ENCODE data around the gene SERGEF. TPM values are rescaled to one million over a fixed set of nuclear protein-coding genes. Genes with fewer than 3 reads are reported as not detected.

SERGEF gene
- 24.0 and 27.1 TPM in 2 replicates for total RNA-seq
- long read RNA-seq, transcript SERGEF-201 (11 exons, 1,566 nt): major isoform, 26 of 55 reads
- long read RNA-seq, partial matches to known transcripts: 1 of 55 reads
- long read RNA-seq, other reads (novel, unspliced or antisense): 26 of 55 reads

GRCh38 chr11:18012906-18013781 is at the start of gene SERGEF:
SERGEF (minus strand) TSS chr11:18013047; CDS start chr11:18013010, 37 bp downstream.
- H3K9me3 Mint-ChIP-seq (ENCODE audit: unreplicated experiment): no peaks in the 10 kb centered on the region
- H3K4me3 Mint-ChIP-seq (ENCODE audit: unreplicated experiment): peak within 1 kb of the TSS; percentile 98
- H3K27ac Mint-ChIP-seq (ENCODE audit: unreplicated experiment): peak within 1 kb of the TSS; percentile 73
- DNase-seq (ENCODE audit: extremely low spot score, unreplicated experiment): peak; percentile 93
- peaks cover 18% of the 10 kb centered on the region for H3K4me1 Mint-ChIP-seq (ENCODE audit: unreplicated experiment)
- H3K36me3 Mint-ChIP-seq (ENCODE audit: unreplicated experiment): no peaks in the 10 kb centered on the region
- peaks cover 21% of the 10 kb centered on the region for H3K27me3 Mint-ChIP-seq (ENCODE audit: unreplicated experiment)
- TF ChIP-seq CTCF (IDR thresholded peaks at IDR 0.05): peak; percentile 28

- no peak overlapping the region for H3K4me3 Mint-ChIP-seq (ENCODE audit: unreplicated experiment)
- DNase-seq (ENCODE audit: extremely low spot score, unreplicated experiment): no peak
- H3K27me3 Mint-ChIP-seq (ENCODE audit: unreplicated experiment): no peaks in the 10 kb centered on the region
- no peaks in the 10 kb centered on the region for H3K9me3 Mint-ChIP-seq (ENCODE audit: unreplicated experiment)
- H3K4me1 Mint-ChIP-seq (ENCODE audit: unreplicated experiment): peaks cover 8% of the 10 kb centered on the region
- no peaks in the 10 kb centered on the region for H3K36me3 Mint-ChIP-seq (ENCODE audit: unreplicated experiment)
- H3K27ac Mint-ChIP-seq (ENCODE audit: unreplicated experiment): no peak overlapping the region
- TF ChIP-seq CTCF (IDR thresholded peaks at IDR 0.05): no peak
Measured at GRCh38 chr11:18061351-18061750, 48.5 kb upstream of the SERGEF start.

- TF ChIP-seq CTCF (IDR thresholded peaks at IDR 0.05): no peak
- H3K4me1 Mint-ChIP-seq (ENCODE audit: unreplicated experiment): peaks cover 13% of the 10 kb centered on the region
- peaks cover 2% of the 10 kb centered on the region for H3K27me3 Mint-ChIP-seq (ENCODE audit: unreplicated experiment)
- no peak overlapping the region for H3K4me3 Mint-ChIP-seq (ENCODE audit: unreplicated experiment)
- H3K36me3 Mint-ChIP-seq (ENCODE audit: unreplicated experiment): no peaks in the 10 kb centered on the region
- no peaks in the 10 kb centered on the region for H3K9me3 Mint-ChIP-seq (ENCODE audit: unreplicated experiment)
- H3K27ac Mint-ChIP-seq (ENCODE audit: unreplicated experiment): no peak overlapping the region
- no peak for DNase-seq (ENCODE audit: extremely low spot score, unreplicated experiment)
Measured at GRCh38 chr11:18056561-18057181, 43.8 kb upstream of the SERGEF start.

- peaks cover 4% of the 10 kb centered on the region for H3K27me3 Mint-ChIP-seq (ENCODE audit: unreplicated experiment)
- TF ChIP-seq CTCF (IDR thresholded peaks at IDR 0.05): no peak
- no peak overlapping the region for H3K27ac Mint-ChIP-seq (ENCODE audit: unreplicated experiment)
- H3K36me3 Mint-ChIP-seq (ENCODE audit: unreplicated experiment): no peaks in the 10 kb centered on the region
- H3K9me3 Mint-ChIP-seq (ENCODE audit: unreplicated experiment): no peaks in the 10 kb centered on the region
- H3K4me1 Mint-ChIP-seq (ENCODE audit: unreplicated experiment): peaks cover 13% of the 10 kb centered on the region
- no peak for DNase-seq (ENCODE audit: extremely low spot score, unreplicated experiment)
- H3K4me3 Mint-ChIP-seq (ENCODE audit: unreplicated experiment): no peak overlapping the region
Measured at GRCh38 chr11:18054511-18055103, 41.8 kb upstream of the SERGEF start.

Measured in osteocyte (in vitro differentiated cells).